ENCODE measurements around the gene SEMA6D. TPM values are rescaled to one million over a fixed set of nuclear protein-coding genes. Genes with fewer than 3 reads are reported as not detected.
A peak's percentile ranks its signal among the peaks of the same experiment; 100 is the strongest.

Gene SEMA6D
- polyA plus RNA-seq, 1 of the 3 experiments (the other 2 are of a cell fraction): 0.30 TPM

DNA sequence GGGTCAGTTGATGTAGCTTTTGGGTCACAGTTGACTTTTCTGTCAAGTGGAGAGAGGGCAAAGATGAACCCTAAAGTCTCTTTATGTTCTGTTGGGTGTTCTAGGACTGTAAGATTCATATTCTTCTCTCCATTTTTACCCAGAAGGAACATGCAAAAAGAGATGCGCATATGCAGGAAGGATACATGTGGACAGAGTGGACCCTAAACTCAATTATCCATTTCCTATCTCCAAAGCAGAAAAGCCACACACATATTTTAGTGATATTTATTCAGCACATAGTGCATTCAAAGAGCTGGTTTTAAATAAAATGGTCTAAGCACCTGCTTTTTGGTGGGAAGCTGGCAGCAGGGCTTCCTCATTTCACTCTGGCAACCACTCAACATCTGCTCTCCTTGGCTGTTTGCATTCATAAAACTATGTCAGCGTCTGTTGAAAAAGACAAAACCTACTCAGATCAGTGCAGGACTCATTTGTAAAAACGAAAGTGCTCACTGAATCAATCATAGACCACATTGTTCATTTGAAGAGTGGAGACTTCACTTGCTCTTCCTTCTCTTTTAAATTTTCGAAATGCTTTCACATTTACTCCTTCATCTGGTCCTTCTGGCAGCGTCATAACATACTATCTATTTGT is 96.6 kb downstream of the SEMA6D start:
- Histone ChIP-seq H3K9me3 (no peaks in the 10 kb centered on the region), H3K27me3 (ENCODE audit: insufficient read depth) (no peaks in the 10 kb centered on the region), H3K4me3 (ENCODE audit: low read depth in 2 of 2, low read length in 1 of 2) (no peak overlapping the region), H4K20me1 (ENCODE audit: insufficient read depth) (no peaks in the 10 kb centered on the region), H2AFZ (ENCODE audit: low read depth) (no peak overlapping the region), H3K4me2 (no peak overlapping the region), H3K36me3 (replicated peaks in 1 of 2; ENCODE audit: control insufficient read depth in 1 of 2, insufficient read depth in 2 of 2, low read length in 1 of 2) (no peaks in the 10 kb centered on the region), H3K79me2 (ENCODE audit: insufficient read depth) (no peaks in the 10 kb centered on the region), H3F3A (replicated peaks; ENCODE audit: insufficient read depth) (no peaks in the 10 kb centered on the region), H3K9ac (no peak overlapping the region), H3K4me1 (ENCODE audit: control insufficient read depth in 1 of 2, insufficient read depth in 2 of 2, low read depth in 1 of 2, low read length in 1 of 2) (peaks cover 0 to 18% of the 10 kb centered on the region in 2 experiments; a peak in 2 of 4 replicates), H3K27ac (ENCODE audit: low read depth in 2 of 2, low read length in 1 of 2) (no peak overlapping the region), H3K9me2 (no peaks in the 10 kb centered on the region)
- no peak for DNase-seq
- ChIA-PET POLR2A (no interaction called here), CTCF (interaction anchor here (1.3 kb wide), 1 partner anchor 32 kb away, joined by 3 read pairs; no protein-coding TSS in a partner anchor)
- 37% methylated on average over 5 of the region's 5 CpGs for WGBS (ENCODE audit: low lambda C conversion rate)
- no peak for TF ChIP-seq YY1 (IDR thresholded peaks at IDR 0.05; ENCODE audit: low read depth)
- no peak for TF ChIP-seq GABPA (IDR thresholded peaks at IDR 0.05; ENCODE audit: low read depth)
- TF ChIP-seq, protein P1, sequence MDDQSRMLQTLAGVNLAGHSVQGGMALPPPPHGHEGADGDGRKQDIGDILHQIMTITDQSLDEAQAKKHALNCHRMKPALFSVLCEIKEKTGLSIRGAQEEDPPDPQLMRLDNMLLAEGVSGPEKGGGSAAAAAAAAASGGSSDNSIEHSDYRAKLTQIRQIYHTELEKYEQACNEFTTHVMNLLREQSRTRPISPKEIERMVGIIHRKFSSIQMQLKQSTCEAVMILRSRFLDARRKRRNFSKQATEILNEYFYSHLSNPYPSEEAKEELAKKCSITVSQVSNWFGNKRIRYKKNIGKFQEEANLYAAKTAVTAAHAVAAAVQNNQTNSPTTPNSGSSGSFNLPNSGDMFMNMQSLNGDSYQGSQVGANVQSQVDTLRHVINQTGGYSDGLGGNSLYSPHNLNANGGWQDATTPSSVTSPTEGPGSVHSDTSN (IDR thresholded peaks at IDR 0.05): no peak
- TF ChIP-seq FOXM1 (IDR thresholded peaks at IDR 0.05; ENCODE audit: low read depth): no peak

DNA sequence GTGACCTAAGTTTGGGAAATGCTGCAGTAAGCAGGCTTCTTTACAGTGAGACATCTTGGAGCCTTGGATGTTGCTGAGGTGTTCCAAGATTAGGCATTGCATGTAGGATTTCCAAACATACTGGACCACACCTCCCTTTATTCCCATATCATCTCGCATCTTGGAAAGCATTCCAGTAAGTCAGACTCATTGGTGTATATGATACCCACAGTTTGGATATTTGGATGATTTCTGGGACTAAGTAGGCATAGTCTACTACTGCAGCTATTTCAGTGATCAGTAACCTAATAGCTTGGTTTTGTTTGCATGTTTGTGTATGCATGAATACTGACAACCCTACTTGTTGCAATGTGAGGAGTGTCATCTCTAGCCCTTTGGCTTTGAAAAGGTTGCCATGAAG is 97.3 kb downstream of the SEMA6D start:
- ChIA-PET CTCF (no interaction called here), POLR2A (no interaction called here)
- no peaks in the 10 kb centered on the region for H3F3A ChIP-seq (replicated peaks; ENCODE audit: insufficient read depth)
- no peaks in the 10 kb centered on the region for H3K27me3 ChIP-seq (ENCODE audit: insufficient read depth)
- H3K9me3 ChIP-seq: no peaks in the 10 kb centered on the region
- WGBS (ENCODE audit: low lambda C conversion rate): 33% methylated on average over 1 of the region's 1 CpG
- no peak overlapping the region for H3K4me3 ChIP-seq (ENCODE audit: low read depth in 2 of 2, low read length in 1 of 2)
- no peaks in the 10 kb centered on the region for H3K36me3 ChIP-seq (replicated peaks in 1 of 2; ENCODE audit: control insufficient read depth in 1 of 2, insufficient read depth in 2 of 2, low read length in 1 of 2)
- TF ChIP-seq POLR2AphosphoS5 (IDR thresholded peaks at IDR 0.05; ENCODE audit: low read depth, low read length) (no peak), RXRA (IDR thresholded peaks at IDR 0.05; ENCODE audit: borderline replicate concordance, low read depth) (no peak), TAF1 (IDR thresholded peaks at IDR 0.05; ENCODE audit: borderline replicate concordance, low read depth, low read length) (no peak)
- TF ChIP-seq, protein P2, sequence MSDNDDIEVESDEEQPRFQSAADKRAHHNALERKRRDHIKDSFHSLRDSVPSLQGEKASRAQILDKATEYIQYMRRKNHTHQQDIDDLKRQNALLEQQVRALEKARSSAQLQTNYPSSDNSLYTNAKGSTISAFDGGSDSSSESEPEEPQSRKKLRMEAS (IDR thresholded peaks at IDR 0.05; ENCODE audit: low read depth): no peak
- H3K4me1 ChIP-seq (ENCODE audit: control insufficient read depth in 1 of 2, insufficient read depth in 2 of 2, low read depth in 1 of 2, low read length in 1 of 2): peaks cover 0 to 22% of the 10 kb centered on the region in 2 experiments; a peak in 2 of 4 replicates
- no peaks in the 10 kb centered on the region for H3K9me2 ChIP-seq
- H3K4me2 ChIP-seq: no peak overlapping the region
- H2AFZ ChIP-seq (ENCODE audit: low read depth): no peak overlapping the region
- no peaks in the 10 kb centered on the region for H4K20me1 ChIP-seq (ENCODE audit: insufficient read depth)
- no peak overlapping the region for H3K9ac ChIP-seq
- H3K79me2 ChIP-seq (ENCODE audit: insufficient read depth): no peaks in the 10 kb centered on the region
- no peak for DNase-seq
- no peak overlapping the region for H3K27ac ChIP-seq (ENCODE audit: low read depth in 2 of 2, low read length in 1 of 2)

DNA sequence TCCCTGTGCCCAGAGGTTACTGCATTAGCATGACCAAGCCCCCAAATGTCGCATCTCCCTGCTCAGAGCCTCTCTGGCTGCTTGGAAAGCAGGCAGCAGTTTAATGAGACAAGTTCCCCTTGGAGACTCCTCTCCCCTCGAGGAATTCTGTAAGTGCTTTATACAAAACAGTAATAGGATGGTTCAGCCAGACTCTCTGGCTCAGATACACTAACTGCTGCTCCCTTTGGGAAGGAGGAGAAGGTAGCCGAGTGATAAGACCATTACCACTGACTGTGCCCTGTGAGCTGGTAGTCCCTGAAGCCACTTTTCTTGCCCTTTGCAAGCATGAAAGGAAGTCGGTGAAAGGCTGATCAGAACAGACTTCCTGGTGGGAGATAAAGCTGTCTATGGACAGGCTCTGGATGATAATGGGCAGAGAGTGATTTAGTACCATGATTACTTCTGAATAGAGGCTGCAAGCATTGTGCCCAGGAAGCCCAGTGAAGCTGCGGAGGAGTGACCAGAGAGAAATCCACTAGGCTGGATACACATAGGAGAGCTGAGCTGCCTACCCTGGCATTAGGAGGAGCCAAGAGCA is 100.8 kb downstream of the SEMA6D start:
- Histone ChIP-seq H3K79me2 (ENCODE audit: insufficient read depth) (no peaks in the 10 kb centered on the region), H3K9me3 (no peaks in the 10 kb centered on the region), H3F3A (replicated peaks; ENCODE audit: insufficient read depth) (no peaks in the 10 kb centered on the region), H3K4me2 (no peak overlapping the region), H3K9ac (no peak overlapping the region), H3K36me3 (replicated peaks in 1 of 2; ENCODE audit: control insufficient read depth in 1 of 2, insufficient read depth in 2 of 2, low read length in 1 of 2) (no peaks in the 10 kb centered on the region), H3K27ac (ENCODE audit: low read depth in 2 of 2, low read length in 1 of 2) (peak overlapping the region in 1 of 2 experiments; percentile 83; a peak in 2 of 4 replicates), H3K9me2 (no peaks in the 10 kb centered on the region), H3K4me1 (ENCODE audit: control insufficient read depth in 1 of 2, insufficient read depth in 2 of 2, low read depth in 1 of 2, low read length in 1 of 2) (peaks cover 0 to 33% of the 10 kb centered on the region in 2 experiments; a peak in 2 of 4 replicates), H3K27me3 (ENCODE audit: insufficient read depth) (no peaks in the 10 kb centered on the region), H3K4me3 (ENCODE audit: low read depth in 2 of 2, low read length in 1 of 2) (no peak overlapping the region), H2AFZ (ENCODE audit: low read depth) (no peak overlapping the region), H4K20me1 (ENCODE audit: insufficient read depth) (no peaks in the 10 kb centered on the region)
- ChIA-PET POLR2A (no interaction called here), CTCF (interaction anchor here (1.5 to 1.6 kb wide), 2 partner anchors 101 to 267 kb away, joined by 3 to 4 read pairs; partner anchors contain the start of gene SEMA6D)
- DNase-seq: peak; percentile 47
- WGBS (ENCODE audit: low lambda C conversion rate): 31% methylated on average over 5 of the region's 5 CpGs
- no peak for TF ChIP-seq GABPA (IDR thresholded peaks at IDR 0.05; ENCODE audit: low read depth)
- TF ChIP-seq SMC3 (IDR thresholded peaks at IDR 0.05; ENCODE audit: low read depth, low read length): no peak
- no peak for TF ChIP-seq EZH2phosphoT487 (IDR thresholded peaks at IDR 0.05; ENCODE audit: borderline replicate concordance, low read depth)
- TF ChIP-seq, protein P3, sequence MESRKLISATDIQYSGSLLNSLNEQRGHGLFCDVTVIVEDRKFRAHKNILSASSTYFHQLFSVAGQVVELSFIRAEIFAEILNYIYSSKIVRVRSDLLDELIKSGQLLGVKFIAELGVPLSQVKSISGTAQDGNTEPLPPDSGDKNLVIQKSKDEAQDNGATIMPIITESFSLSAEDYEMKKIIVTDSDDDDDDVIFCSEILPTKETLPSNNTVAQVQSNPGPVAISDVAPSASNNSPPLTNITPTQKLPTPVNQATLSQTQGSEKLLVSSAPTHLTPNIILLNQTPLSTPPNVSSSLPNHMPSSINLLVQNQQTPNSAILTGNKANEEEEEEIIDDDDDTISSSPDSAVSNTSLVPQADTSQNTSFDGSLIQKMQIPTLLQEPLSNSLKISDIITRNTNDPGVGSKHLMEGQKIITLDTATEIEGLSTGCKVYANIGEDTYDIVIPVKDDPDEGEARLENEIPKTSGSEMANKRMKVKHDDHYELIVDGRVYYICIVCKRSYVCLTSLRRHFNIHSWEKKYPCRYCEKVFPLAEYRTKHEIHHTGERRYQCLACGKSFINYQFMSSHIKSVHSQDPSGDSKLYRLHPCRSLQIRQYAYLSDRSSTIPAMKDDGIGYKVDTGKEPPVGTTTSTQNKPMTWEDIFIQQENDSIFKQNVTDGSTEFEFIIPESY (IDR thresholded peaks at IDR 0.05; ENCODE audit: borderline replicate concordance, low read depth): no peak
- peak; percentile 67; the same call in 1 of the 2 replicates for TF ChIP-seq RCOR1 (IDR thresholded peaks at IDR 0.05; ENCODE audit: low read length)
- TF ChIP-seq RFX5 (IDR thresholded peaks at IDR 0.05; ENCODE audit: low read length): no peak
- peak; percentile 89 for TF ChIP-seq FOXJ3 (CRISPR knock-in tag; IDR thresholded peaks at IDR 0.05)
- TF ChIP-seq MEF2A (IDR thresholded peaks at IDR 0.05; ENCODE audit: borderline replicate concordance, low read depth): no peak
- no peak for TF ChIP-seq RXRA (IDR thresholded peaks at IDR 0.05; ENCODE audit: borderline replicate concordance, low read depth)
- no peak for TF ChIP-seq POLR2AphosphoS5 (IDR thresholded peaks at IDR 0.05; ENCODE audit: low read depth, low read length)
- no peak for TF ChIP-seq TEAD4 (IDR thresholded peaks at IDR 0.05; ENCODE audit: borderline replicate concordance, insufficient read depth)

Measured in SK-N-SH (cell line).